GM12875 (cell line): ENCODE results near the gene RUNX2.

Source experiments
- H3K4me3 ChIP-seq: one replicate; pipeline ENCODE4 v1.5.1; 2011; ENCODE audit warnings: low read depth, low read length, control low read depth
- CTCF ChIP-seq: IDR thresholded peaks from 2 replicates; pipeline ENCODE4 v1.5.1; 2011; ENCODE audit warnings: low read depth, mild to moderate bottlenecking, control low read depth, inconsistent platforms, low read length, moderate library complexity, borderline replicate concordance; ENCODE audit not compliant: insufficient read depth

The RUNX2 gene

GRCh38 chr6:45563844-45564243 lies 235.7 kb downstream of the RUNX2 start:
- no peak overlapping the region for H3K4me3 ChIP-seq
- no peak for TF ChIP-seq CTCF

- no peak for TF ChIP-seq CTCF
- H3K4me3 ChIP-seq, result no peak overlapping the region
Observed at GRCh38 chr6:45566882-45567281, 238.8 kb downstream of the RUNX2 start.

- TF ChIP-seq CTCF, result no peak
- H3K4me3 ChIP-seq, result no peak overlapping the region
Observed at GRCh38 chr6:45567879-45568278, 239.7 kb downstream of the RUNX2 start.

GRCh38 chr6:45568626-45569025 lies 240.5 kb downstream of the RUNX2 start:
- TF ChIP-seq CTCF, result no peak
- no peak overlapping the region for H3K4me3 ChIP-seq

GRCh38 chr6:45569210-45569945 lies 241.2 kb downstream of the RUNX2 start:
- TF ChIP-seq CTCF, result no peak
- no peak overlapping the region for H3K4me3 ChIP-seq

- TF ChIP-seq CTCF, result no peak
Observed at GRCh38 chr6:45571159-45571558, 243.0 kb downstream of the RUNX2 start.

GRCh38 chr6:45572833-45573232 lies 244.7 kb downstream of the RUNX2 start:
- H3K4me3 ChIP-seq, result no peak overlapping the region
- no peak for TF ChIP-seq CTCF

More at GRCh38 chr6:45571159-45571558, 243.0 kb downstream of the RUNX2 start:
- H3K4me3 ChIP-seq, result no peak overlapping the region
